ENCODE data around the gene ANKRD53.

GRCh38 chr2:70987386-70987785, 9.0 kb downstream of the ANKRD53 start:
- TF ChIP-seq EZH2 (IDR thresholded peaks at IDR 0.05; ENCODE audit: borderline replicate concordance, low read length) = no peak
- no peak for TF ChIP-seq CTCF (conservative IDR thresholded peaks at IDR 0.05 in 1 of 2, IDR thresholded peaks at IDR 0.05 in 1 of 2; ENCODE audit: extremely low read depth in 1 of 2, insufficient read depth in 1 of 2, low read depth in 1 of 2, low read length in 2 of 2)

Data from mammary epithelial cell (primary cell).